A673 (cell line): ENCODE results near the gene CLNK. TPM values are rescaled to one million over a fixed set of nuclear protein-coding genes. Genes with fewer than 3 reads are reported as not detected.

ENCODE experiments used
- BruUV-seq: library from RNA; stranded (reverse); fragments of 400-500 nt; replicated peaks from 2 replicates; lab custom pipeline; 2021; lab: Mats Ljungman, UMichigan
- CTCF ChIA-PET: fragments of 300-600 bp; sonication (Branson Sonifier 250); formaldehyde crosslinking; loops from one replicate; lab custom pipeline; 2022; ENCODE audit warnings: antibody characterized with exemption; lab: Charles Lee
- POLR2A ChIA-PET: fragments of 300-600 bp; sonication (Branson Sonifier 250); formaldehyde crosslinking; loops from one replicate; lab custom pipeline; 2022; ENCODE audit warnings: antibody characterized with exemption; ENCODE audit not compliant: low non-redundant PET; lab: Charles Lee
- DNase-seq: peaks from one replicate; pipeline ENCODE4 v3.0.0-alpha.2; 2015; ENCODE audit warnings: low spot score
- H3K27ac ChIP-seq: fragments of 200-600 bp; sonication (generic); 2 replicates; pipeline ENCODE4 v1.5.1; 2016; ENCODE audit warnings: mixed run types, low read depth, mild to moderate bottlenecking, mixed read lengths, antibody characterized with exemption, low read length; ENCODE audit not compliant: poor library complexity, severe bottlenecking
- H3K27me3 ChIP-seq: fragments of 200-600 bp; sonication (generic); replicated peaks from 2 replicates; pipeline ENCODE4 v1.6.1; 2017; ENCODE audit warnings: mixed run types, low read depth, mild to moderate bottlenecking, mixed read lengths, antibody characterized with exemption, low read length; ENCODE audit not compliant: insufficient read depth, poor library complexity
- H3K36me3 ChIP-seq: fragments of 200-600 bp; sonication (generic); 2 replicates; pipeline ENCODE4 v1.6.1; 2016; ENCODE audit warnings: mixed run types, mild to moderate bottlenecking, mixed read lengths, antibody characterized with exemption, low read length; ENCODE audit not compliant: insufficient read depth, poor library complexity, severe bottlenecking
- H3K4me1 ChIP-seq: fragments of 200-600 bp; sonication (generic); 2 replicates; pipeline ENCODE4 v1.6.1; 2017; ENCODE audit warnings: mixed run types, mild to moderate bottlenecking, mixed read lengths, antibody characterized with exemption, low read length; ENCODE audit not compliant: insufficient read depth, poor library complexity, severe bottlenecking
- H3K4me3 ChIP-seq: fragments of 200-600 bp; sonication (generic); 2 replicates; pipeline ENCODE4 v1.5.1; 2016; ENCODE audit warnings: low read depth, mixed run types, mild to moderate bottlenecking, mixed read lengths, low read length; ENCODE audit not compliant: poor library complexity, severe bottlenecking
- H3K9me3 ChIP-seq: fragments of 200-600 bp; sonication (generic); 2 replicates; pipeline ENCODE4 v1.6.1; 2016; ENCODE audit warnings: mixed run types, low read depth, mild to moderate bottlenecking, mixed read lengths, antibody characterized with exemption, low read length; ENCODE audit not compliant: poor library complexity, severe bottlenecking
- CTCF ChIP-seq: fragments of 300-800, 200-600 bp; sonication (generic); conservative IDR thresholded peaks from 2 replicates; pipeline ENCODE4 v1.5.1; 2017; ENCODE audit warnings: low read depth, mild to moderate bottlenecking, antibody characterized with exemption, low read length, moderate library complexity, mixed read lengths
- EZH2 ChIP-seq: fragments of 200-600 bp; sonication (generic); IDR thresholded peaks from 2 replicates; pipeline ENCODE4 v1.6.1; 2017; ENCODE audit warnings: borderline replicate concordance, low read depth, mild to moderate bottlenecking, mixed read lengths, antibody characterized with exemption, low read length; ENCODE audit not compliant: poor library complexity, severe bottlenecking
- intact Hi-C: fragments of 100-400 bp; cut with micrococcal nuclease; formaldehyde crosslinking; loops from one replicate; pipeline ENCODE4 v1.10.0; 2022; ENCODE audit not compliant: unreplicated experiment
- total RNA-seq: library from RNA; stranded (reverse); gene quantifications from 2 replicates; pipeline ENCODE4 v1.2.3, GENCODE V29; 2021

The CLNK gene
- total RNA-seq, 1 experiment from 2014 or later = not detected

GRCh38 chr4:10455133-10455532 lies 229.4 kb downstream of the CLNK start:
- Histone ChIP-seq H3K4me1 (no peaks in the 10 kb centered on the region), H3K9me3 (peaks cover 4% of the 10 kb centered on the region), H3K27ac (no peak overlapping the region), H3K36me3 (no peaks in the 10 kb centered on the region), H3K4me3 (no peak overlapping the region), H3K27me3 (no peaks in the 10 kb centered on the region)
- no peak for DNase-seq
- ChIA-PET CTCF (no interaction called here), POLR2A (no interaction called here)
- no TSS peak for BruUV-seq
- TF ChIP-seq CTCF (no peak), EZH2 (no peak)
- intact Hi-C loops = no loop called here

- Histone ChIP-seq H3K4me1 (no peaks in the 10 kb centered on the region), H3K9me3 (peaks cover 4% of the 10 kb centered on the region), H3K4me3 (no peak overlapping the region), H3K27me3 (no peaks in the 10 kb centered on the region), H3K36me3 (no peaks in the 10 kb centered on the region), H3K27ac (no peak overlapping the region)
- no peak for DNase-seq
- BruUV-seq = no TSS peak
- ChIA-PET CTCF (no interaction called here), POLR2A (no interaction called here)
- intact Hi-C loops = no loop called here
- TF ChIP-seq EZH2 = no peak
These were observed 229.8 kb downstream of the CLNK start for GRCh38 chr4:10454726-10455125.

GRCh38 chr4:10454121-10454520 lies 230.4 kb downstream of the CLNK start:
- H3K36me3 ChIP-seq = no peaks in the 10 kb centered on the region
- no peak for DNase-seq
- TF ChIP-seq CTCF (no peak), EZH2 (no peak)
- no peaks in the 10 kb centered on the region for H3K27me3 ChIP-seq
- ChIA-PET CTCF (no interaction called here), POLR2A (no interaction called here)
- no peak overlapping the region for H3K27ac ChIP-seq
- H3K9me3 ChIP-seq = peaks cover 4% of the 10 kb centered on the region
- no peaks in the 10 kb centered on the region for H3K4me1 ChIP-seq
- no TSS peak for BruUV-seq
- intact Hi-C loops = no loop called here
- no peak overlapping the region for H3K4me3 ChIP-seq

GRCh38 chr4:10448991-10449390 lies 235.6 kb downstream of the CLNK start:
- CTCF ChIA-PET = no interaction called here
- POLR2A ChIA-PET = no interaction called here
- DNase-seq = no peak
- Histone ChIP-seq H3K9me3 (no peaks in the 10 kb centered on the region), H3K36me3 (no peaks in the 10 kb centered on the region), H3K27me3 (no peaks in the 10 kb centered on the region), H3K4me1 (no peaks in the 10 kb centered on the region), H3K4me3 (no peak overlapping the region), H3K27ac (no peak overlapping the region)
- no TSS peak for BruUV-seq
- intact Hi-C loops = no loop called here
- no peak for TF ChIP-seq EZH2
- TF ChIP-seq CTCF = no peak
